Measurements from ENCODE around the gene NNT.

GRCh38 chr5:43619380-43619779, 16.4 kb downstream of the NNT start:
- TF ChIP-seq, protein P1, sequence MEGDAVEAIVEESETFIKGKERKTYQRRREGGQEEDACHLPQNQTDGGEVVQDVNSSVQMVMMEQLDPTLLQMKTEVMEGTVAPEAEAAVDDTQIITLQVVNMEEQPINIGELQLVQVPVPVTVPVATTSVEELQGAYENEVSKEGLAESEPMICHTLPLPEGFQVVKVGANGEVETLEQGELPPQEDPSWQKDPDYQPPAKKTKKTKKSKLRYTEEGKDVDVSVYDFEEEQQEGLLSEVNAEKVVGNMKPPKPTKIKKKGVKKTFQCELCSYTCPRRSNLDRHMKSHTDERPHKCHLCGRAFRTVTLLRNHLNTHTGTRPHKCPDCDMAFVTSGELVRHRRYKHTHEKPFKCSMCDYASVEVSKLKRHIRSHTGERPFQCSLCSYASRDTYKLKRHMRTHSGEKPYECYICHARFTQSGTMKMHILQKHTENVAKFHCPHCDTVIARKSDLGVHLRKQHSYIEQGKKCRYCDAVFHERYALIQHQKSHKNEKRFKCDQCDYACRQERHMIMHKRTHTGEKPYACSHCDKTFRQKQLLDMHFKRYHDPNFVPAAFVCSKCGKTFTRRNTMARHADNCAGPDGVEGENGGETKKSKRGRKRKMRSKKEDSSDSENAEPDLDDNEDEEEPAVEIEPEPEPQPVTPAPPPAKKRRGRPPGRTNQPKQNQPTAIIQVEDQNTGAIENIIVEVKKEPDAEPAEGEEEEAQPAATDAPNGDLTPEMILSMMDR (IDR thresholded peaks at IDR 0.05; ENCODE audit: borderline replicate concordance, extremely low read depth, low read length, poor library complexity, severe bottlenecking), result no peak
- no peak for TF ChIP-seq EZH2 (IDR thresholded peaks at IDR 0.05; ENCODE audit: borderline replicate concordance, low read depth, low read length, severe bottlenecking)

Measured in DND-41 (cell line).